HG03280 (cell line): ENCODE measurements around the gene PASK.
"Not testable (repeated sequence)": the region's sequence is repeated elsewhere in the genome, so short reads cannot be mapped to it uniquely, and the experiment has no call there.

Experiments used
- ATAC-seq: cut with Tn5 transposase; IDR thresholded peaks from one replicate; pipeline ENCODE4 v1.9.1; 2021; ENCODE audit warnings: mild to moderate bottlenecking, moderate library complexity; ENCODE audit not compliant: unreplicated experiment

Gene PASK

DNA sequence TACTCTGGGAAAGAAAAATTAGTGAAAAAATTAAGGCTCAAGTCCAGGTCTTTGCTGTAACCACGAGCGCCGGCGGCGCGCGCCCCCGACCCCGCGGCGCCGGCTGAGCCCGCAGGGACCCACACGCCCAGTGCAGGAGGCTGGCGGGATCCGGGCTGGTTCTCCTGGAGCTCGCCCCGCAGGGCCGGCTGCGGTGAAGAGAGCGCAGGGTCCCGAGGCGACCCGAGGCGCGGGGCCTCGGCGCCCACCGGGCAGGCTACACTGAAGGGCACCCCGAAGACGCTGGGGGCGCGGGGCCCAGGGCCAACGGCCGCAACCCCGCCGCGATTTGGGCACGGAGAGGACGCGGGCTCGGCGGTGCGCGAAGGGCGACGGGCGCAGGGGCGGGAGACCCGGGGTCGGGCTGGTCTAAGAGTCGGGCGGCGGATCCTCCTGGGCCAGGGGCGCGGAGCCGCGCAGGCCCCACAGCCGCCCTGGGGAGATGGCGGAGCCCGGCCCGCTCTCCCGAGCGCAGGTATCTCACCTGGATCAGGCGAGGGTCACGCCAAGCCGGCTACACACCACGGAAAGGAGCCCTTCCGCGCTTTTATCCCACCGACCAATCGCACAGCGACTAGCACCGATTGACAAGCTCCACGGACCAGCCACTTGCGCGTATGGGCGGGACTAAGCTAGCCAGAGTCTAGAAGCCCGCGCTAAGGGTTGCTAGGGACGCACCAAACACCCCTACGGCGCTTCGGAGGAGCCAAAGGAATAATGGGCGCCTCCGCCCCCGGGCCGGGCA is at the start of gene PASK:
PASK (minus strand) TSS at position 582 of the 784 bp plus-strand sequence. CDS start 6,440 bp downstream, outside the sequence.
- ATAC-seq, result peak; percentile 71

GRCh38 chr2:241198381-241199279 is 49.4 kb upstream of the PASK start:
- ATAC-seq, result no peak

GRCh38 chr2:241197947-241198346 is 48.7 kb upstream of the PASK start:
- no peak for ATAC-seq

DNA sequence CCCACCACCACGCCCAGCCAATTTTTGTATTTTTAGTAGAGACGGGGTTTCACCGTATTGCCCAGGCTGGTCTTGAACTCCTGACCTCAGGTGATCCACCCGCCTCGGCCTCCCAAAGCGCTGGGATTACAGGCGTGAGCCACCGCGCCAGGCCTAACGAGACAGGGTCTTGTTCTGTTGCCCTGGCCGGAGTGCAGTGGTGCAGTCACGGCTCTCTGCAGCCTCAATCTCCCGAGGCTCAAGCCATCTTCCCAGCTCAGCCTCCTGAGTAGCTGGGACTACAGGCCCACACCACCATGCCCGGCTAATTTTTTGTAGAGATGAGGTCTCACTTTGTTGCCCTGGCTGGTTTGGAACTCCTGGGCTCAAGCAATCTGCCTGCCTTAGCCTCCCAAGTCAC is 48.0 kb upstream of the PASK start:
- ATAC-seq, result not testable (repeated sequence)

DNA sequence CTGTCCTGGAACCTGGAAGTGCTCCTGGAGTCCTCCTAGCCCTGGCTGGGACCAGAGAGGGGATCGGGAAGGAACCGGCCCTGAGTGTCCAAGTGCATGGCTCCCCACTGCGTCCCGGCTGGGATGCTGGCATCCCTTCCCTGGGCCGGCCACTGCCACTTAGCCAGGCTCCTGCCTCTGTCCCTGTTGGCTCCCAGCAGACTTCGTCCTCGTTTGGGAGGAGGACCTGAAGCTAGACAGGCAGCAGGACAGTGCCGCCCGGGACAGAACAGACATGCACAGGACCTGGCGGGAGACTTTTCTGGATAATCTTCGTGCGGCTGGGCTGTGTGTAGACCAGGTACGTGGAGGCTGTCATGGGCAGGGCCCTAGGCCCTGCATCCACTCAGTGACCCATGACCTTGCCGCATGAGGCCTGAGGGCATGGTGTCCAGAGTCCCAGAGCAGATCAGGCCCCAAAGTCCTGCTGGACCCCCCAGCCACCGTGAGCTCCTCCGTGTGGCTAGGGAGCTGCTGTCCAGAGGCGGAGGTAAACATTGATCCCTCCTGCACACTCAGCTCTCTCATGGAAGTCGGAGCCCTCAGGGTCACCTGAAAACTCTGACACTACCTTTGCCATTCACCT is 46.3 kb upstream of the PASK start:
- no peak for ATAC-seq

GRCh38 chr2:241194811-241195210 is 45.5 kb upstream of the PASK start:
- ATAC-seq, result no peak

GRCh38 chr2:241193271-241193670 is 44.0 kb upstream of the PASK start:
- no peak for ATAC-seq

DNA sequence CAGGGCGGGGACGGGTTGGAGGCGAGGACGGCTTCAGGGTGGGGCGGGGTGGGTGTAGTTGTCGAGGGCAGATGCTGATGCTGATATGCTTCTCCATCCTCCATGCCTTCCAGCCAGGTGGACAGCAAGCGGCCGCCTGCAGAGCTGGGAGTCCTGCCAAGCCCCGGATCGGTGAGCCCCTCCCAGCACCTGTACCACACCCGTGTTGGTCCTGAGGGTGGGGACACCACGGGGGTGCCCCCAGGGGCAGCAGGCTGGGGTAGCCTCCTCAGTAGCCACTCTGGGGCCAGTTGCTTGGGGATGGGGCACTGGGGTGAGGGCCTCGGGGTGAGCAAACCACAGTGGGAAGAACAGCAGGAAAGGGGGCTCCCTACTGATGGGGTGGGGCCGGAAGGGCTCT is 41.8 kb upstream of the PASK start:
- ATAC-seq, result no peak

- no peak for ATAC-seq
Observed at GRCh38 chr2:241190291-241190981, 41.2 kb upstream of the PASK start.

GRCh38 chr2:241189856-241190201 is 40.6 kb upstream of the PASK start:
- no peak for ATAC-seq

- no peak for ATAC-seq
Observed at GRCh38 chr2:241189093-241189855, 40.0 kb upstream of the PASK start.

DNA sequence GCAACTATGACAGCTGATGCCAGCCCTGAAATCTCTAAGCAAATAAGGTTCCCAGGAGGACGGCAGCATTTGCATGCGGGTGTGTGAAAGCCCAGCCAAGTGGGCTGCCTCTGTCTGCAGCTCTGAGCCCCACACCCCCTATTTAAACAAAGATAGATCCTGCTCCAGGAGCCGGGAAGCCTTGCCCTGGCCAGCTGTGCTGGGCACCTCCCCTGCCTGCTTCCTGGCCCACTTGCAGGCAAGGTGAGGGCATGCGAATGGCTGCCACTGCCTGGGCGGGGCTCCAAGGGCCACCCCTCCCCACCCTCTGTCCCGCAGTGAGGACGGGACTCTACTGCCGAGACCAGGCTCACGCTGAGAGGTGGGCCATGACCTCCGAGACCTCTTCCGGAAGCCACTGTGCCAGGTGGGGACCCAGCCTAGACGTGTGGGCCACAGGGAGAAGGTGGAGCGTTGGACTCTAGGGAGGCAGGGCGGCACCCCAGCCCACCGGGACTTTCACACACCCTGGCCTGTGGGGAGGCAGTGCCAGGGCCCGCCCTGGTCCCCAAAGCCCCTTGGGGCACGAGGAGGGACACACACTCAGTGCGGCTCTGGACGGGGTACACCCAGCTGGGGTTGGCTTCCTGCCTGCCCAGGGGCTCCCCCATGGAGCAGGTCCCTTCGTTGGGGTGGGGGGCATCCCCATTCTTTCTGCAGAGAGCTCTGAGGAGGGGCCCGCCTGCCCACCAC is 39.3 kb upstream of the PASK start, which contains the start of gene ANO7:
ANO7 (plus strand) TSS at position 317 of the 732 bp plus-strand sequence. CDS start 1,387 bp downstream, outside the sequence.
- ATAC-seq, result no peak

DNA sequence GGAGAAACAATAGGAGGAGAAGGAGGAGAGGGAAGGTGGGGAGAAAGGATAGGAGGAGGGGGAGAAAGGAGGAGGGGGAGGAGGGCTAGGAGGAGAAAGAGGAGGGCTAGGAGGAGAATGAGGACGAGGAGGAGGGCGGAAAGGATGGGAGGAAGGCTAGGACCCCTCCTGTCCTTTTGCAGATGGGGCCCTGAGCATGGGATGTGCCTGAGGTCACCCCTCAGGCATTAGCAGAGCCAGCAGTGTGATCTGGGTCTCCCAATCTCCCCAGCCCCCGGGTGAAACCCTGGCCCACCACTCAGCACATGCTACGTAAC is 38.6 kb upstream of the PASK start:
- ATAC-seq, result no peak

DNA sequence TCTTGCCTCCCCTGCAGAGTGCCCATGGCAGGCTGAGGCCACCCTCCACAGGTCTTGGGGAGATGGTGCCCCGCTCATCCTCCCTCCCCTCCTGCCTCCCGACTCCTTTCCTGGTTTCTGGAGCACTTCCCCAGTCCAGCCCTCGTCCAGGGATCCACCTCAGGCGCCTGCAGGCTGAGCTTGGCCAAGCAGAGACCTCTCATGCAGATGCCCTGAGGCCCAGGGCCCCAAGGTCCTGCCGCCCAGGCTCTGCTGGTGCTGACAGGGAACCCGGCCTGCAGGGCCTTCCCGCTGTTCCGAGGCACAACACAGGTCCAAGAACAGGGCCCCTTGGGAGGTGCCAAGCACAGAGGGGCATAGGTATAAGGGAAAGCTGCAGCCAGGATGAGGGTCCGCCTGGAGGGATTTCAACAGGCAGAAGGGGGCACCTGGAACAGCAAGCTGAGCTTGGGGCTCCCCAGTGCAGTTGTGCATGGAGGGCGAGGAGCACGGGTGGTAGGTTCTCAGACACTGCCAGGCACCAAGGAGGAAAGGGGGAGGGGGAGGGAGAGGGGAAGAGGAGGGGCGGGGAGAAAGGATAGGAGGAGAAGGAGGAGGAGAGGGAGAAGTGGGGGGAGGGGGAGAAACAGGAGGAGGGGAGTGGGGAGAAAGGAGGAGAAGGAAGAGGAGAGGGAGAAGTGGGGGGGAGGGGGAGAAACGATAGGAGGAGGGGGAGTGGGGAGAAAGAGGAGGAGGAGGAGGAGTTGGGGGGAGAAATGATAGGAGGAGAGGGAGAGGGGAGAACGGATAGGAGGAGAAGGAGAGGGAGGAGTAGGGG is 38.0 kb upstream of the PASK start:
- no peak for ATAC-seq

- no peak for ATAC-seq
Observed at GRCh38 chr2:241185961-241186360, 36.7 kb upstream of the PASK start.

DNA sequence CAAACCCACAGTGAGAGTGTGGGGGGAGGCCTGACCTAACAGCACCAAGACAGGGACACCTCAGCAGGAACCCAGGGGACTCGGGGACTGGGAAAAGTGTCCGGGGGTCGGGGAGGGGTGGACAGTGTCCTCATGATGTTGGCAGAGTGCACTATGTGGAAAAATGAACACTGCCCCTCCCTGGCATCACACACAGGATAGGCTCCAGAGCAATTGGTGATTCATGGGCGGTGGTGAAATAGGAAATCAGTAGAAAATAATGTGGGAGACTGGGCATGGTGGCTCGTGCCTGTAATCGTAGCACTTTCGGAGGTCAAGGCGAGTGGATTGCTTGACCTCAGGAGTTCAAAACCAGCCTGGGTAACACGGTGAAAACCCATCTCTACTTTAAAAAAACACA is 35.6 kb upstream of the PASK start:
- no peak for ATAC-seq

- ATAC-seq, result no peak
Observed at GRCh38 chr2:241183221-241183620, 33.9 kb upstream of the PASK start.

- no peak for ATAC-seq
Observed at GRCh38 chr2:241182531-241183133, 33.4 kb upstream of the PASK start.
